B cell (primary cell): Measurements from ENCODE around the gene TRPT1. TPM values are rescaled to one million over a fixed set of nuclear protein-coding genes. Genes with fewer than 3 reads are reported as not detected.

Experiments
- ATAC-seq: fragments of 200-7000 bp; cut with Tn5 transposase; one replicate; pipeline ENCODE4 v1.10.0; 2021; ENCODE audit warnings: low read depth, mild to moderate bottlenecking, moderate number of reproducible peaks, moderate library complexity
- CTCF ChIA-PET: fragments of 350-600 bp; sonication (Branson Sonifier 250); formaldehyde crosslinking; loops from one replicate; lab custom pipeline; 2021; ENCODE audit warnings: antibody characterized with exemption, inconsistent platforms; lab: Charles Lee
- POLR2A ChIA-PET: fragments of 350-600 bp; sonication (Branson Sonifier 250); formaldehyde crosslinking; loops from one replicate; lab custom pipeline; 2021; ENCODE audit warnings: antibody characterized with exemption; lab: Charles Lee
- DNase-seq: peaks from one replicate; pipeline ENCODE4 v3.0.0; 2013
- H2AFZ ChIP-seq: 2 replicates; pipeline ENCODE4 v1.6.1; 2012; ENCODE audit warnings: mild to moderate bottlenecking, low read depth, low read length; ENCODE audit not compliant: insufficient read depth, poor library complexity, severe bottlenecking
- H3K27ac ChIP-seq, 2 donors: 1 replicate in 1 of 2; 2 replicates in 1 of 2; pipeline ENCODE4 v1.5.1; 2012 to 2013; ENCODE audit warnings: low read length in 2 of 2, mild to moderate bottlenecking in 2 of 2, moderate library complexity in 1 of 2
- H3K27me3 ChIP-seq, 4 experiments: fragments of 200-600 bp in 1 of 4; sonication (generic) in 1 of 4; replicated peaks in 1 of 4; 1 replicate in 2 of 4; 2 replicates in 2 of 4; pipeline versions ENCODE4 v1.6.1 to v1.7.0; 2013 to 2016; ENCODE audit warnings: low read length in 3 of 4, mild to moderate bottlenecking in 2 of 4, mixed read lengths in 1 of 4, moderate library complexity in 1 of 4; ENCODE audit not compliant: insufficient read depth in 4 of 4, control insufficient read depth in 3 of 4; ENCODE audit errors: control extremely low read depth in 1 of 4
- H3K36me3 ChIP-seq, 2 experiments: replicated peaks in 1 of 2; 1 replicate in 1 of 2; 2 replicates in 1 of 2; pipeline versions ENCODE4 v1.6.1 to v1.7.1; 2013; ENCODE audit warnings: low read length in 1 of 2; ENCODE audit not compliant: insufficient read depth in 2 of 2, control insufficient read depth in 1 of 2; ENCODE audit errors: control extremely low read depth in 1 of 2, extremely low read depth in 1 of 2
- H3K4me1 ChIP-seq, 2 donors: fragments of 200-600 bp in 1 of 2; sonication (generic) in 1 of 2; 1 replicate in 1 of 2; 2 replicates in 1 of 2; pipeline versions ENCODE4 v1.5.1 to v1.6.1; 2013 to 2017; ENCODE audit warnings: low read length in 2 of 2; ENCODE audit not compliant: control insufficient read depth in 2 of 2, insufficient read depth in 2 of 2
- H3K4me2 ChIP-seq: replicated peaks from 2 replicates; pipeline ENCODE3; 2012; ENCODE audit warnings: mild to moderate bottlenecking, low read depth, low read length; ENCODE audit not compliant: poor library complexity, severe bottlenecking
- H3K4me3 ChIP-seq, 5 experiments: fragments of 200-600 bp in 1 of 5; sonication (generic) in 1 of 5; 1 replicate in 3 of 5; 2 replicates in 2 of 5; pipeline versions ENCODE4 v1.5.1 to v1.7.0; 2011 to 2016; ENCODE audit warnings: low read length in 4 of 5, mild to moderate bottlenecking in 4 of 5, low read depth in 2 of 5, control low read depth in 1 of 5, moderate library complexity in 1 of 5; ENCODE audit not compliant: insufficient read depth in 1 of 5; ENCODE audit errors: control extremely low read depth in 1 of 5, extremely low read depth in 1 of 5
- H3K79me2 ChIP-seq: fragments of 200-600 bp; sonication (generic); one replicate; pipeline ENCODE4 v1.6.0; 2016; ENCODE audit warnings: low read length; ENCODE audit not compliant: control insufficient read depth, insufficient read depth
- H3K9ac ChIP-seq: fragments of 200-600 bp; sonication (generic); 2 replicates; pipeline ENCODE4 v1.6.1; 2017; ENCODE audit warnings: mild to moderate bottlenecking, low read length, moderate library complexity
- H3K9me3 ChIP-seq, 3 donors: one replicate each; pipeline versions ENCODE4 v1.6.1 to v1.7.1; 2013; ENCODE audit warnings: low read length in 2 of 3; ENCODE audit not compliant: control insufficient read depth in 2 of 3, insufficient read depth in 1 of 3; ENCODE audit errors: control extremely low read depth in 1 of 3
- H4K20me1 ChIP-seq: 2 replicates; pipeline ENCODE4 v1.6.0; 2012; ENCODE audit warnings: mild to moderate bottlenecking, low read length; ENCODE audit not compliant: insufficient read depth, control insufficient read depth, poor library complexity, severe bottlenecking
- H3K27ac Mint-ChIP-seq: one replicate; pipeline ENCODE4 v1.8.0; 2021; ENCODE audit warnings: mixed read lengths
- H3K27me3 Mint-ChIP-seq: one replicate; pipeline ENCODE4 v1.8.0; 2021; ENCODE audit warnings: mixed read lengths
- H3K4me1 Mint-ChIP-seq: one replicate; pipeline ENCODE4 v1.8.0; 2021; ENCODE audit warnings: mixed read lengths
- H3K4me3 Mint-ChIP-seq: one replicate; pipeline ENCODE4 v1.8.0; 2021; ENCODE audit warnings: mixed read lengths
- H3K9me3 Mint-ChIP-seq: one replicate; pipeline ENCODE4 v1.8.0; 2022; ENCODE audit warnings: mixed read lengths; ENCODE audit not compliant: insufficient read depth
- CTCF ChIP-seq: fragments of 200-600 bp; IDR thresholded peaks from one replicate; pipeline ENCODE4 v1.8.0; 2022; ENCODE audit warnings: antibody characterized with exemption, mild to moderate bottlenecking
- EZH2 ChIP-seq: IDR thresholded peaks from 2 replicates; pipeline ENCODE4 v1.6.1; 2012; ENCODE audit warnings: borderline replicate concordance, low read depth, mild to moderate bottlenecking, moderate library complexity, low read length; ENCODE audit not compliant: insufficient read depth, poor library complexity, severe bottlenecking
- WGBS: methylation state at CpG from one replicate; pipeline ENCODE4 v1.1.5; 2013; ENCODE audit warnings: missing lambda C conversion rate; ENCODE audit not compliant: insufficient coverage; 5-methylcytosine and 5-hydroxymethylcytosine counted together
- intact Hi-C: fragments of 100-400 bp; cut with micrococcal nuclease; formaldehyde crosslinking; loops from one replicate; pipeline ENCODE4 v1.10.0; 2022
- polyA plus RNA-seq: library from polyadenylated mRNA; depleted of rRNA; stranded (reverse); fragments of >200 nt; gene quantifications from 2 replicates; pipeline ENCODE4 v1.2.3, GENCODE V29; 2012
- total RNA-seq, 2 donors: library from RNA; stranded (reverse); fragments of 120-200 nt in 1 of 2; gene quantifications; 1 replicate in 1 of 2; 2 replicates in 1 of 2; pipeline versions ENCODE4 v1.2.3 to v1.2.4, GENCODE V29; 2013 to 2022

Gene TRPT1
- total and polyA plus RNA-seq, 2 donors (not counting 1 experiment from before 2014, with no cell fraction given): 59.6 to 145 TPM

GRCh38 chr11:64227405-64227956 lies 1.5 kb upstream of the TRPT1 start:
- TF ChIP-seq EZH2 (no peak), CTCF (no peak)

GRCh38 chr11:64226507-64227051 lies 593 bp upstream of the TRPT1 start:
- Histone ChIP-seq H3K9me3 (no peaks in the 10 kb centered on the region), H3K4me1 (peaks cover 30 to 47% of the 10 kb centered on the region in 2 donors), H3K79me2 (peaks cover 23% of the 10 kb centered on the region), H3K27me3 (no peaks in the 10 kb centered on the region), H3K36me3 (peaks cover 0 to 17% of the 10 kb centered on the region in 2 experiments), H3K4me3 (peak overlapping the region; percentile 32 to 97 (median 92)), H3K27ac (peak overlapping the region; percentile 82 to 86), H3K4me2 (peak overlapping the region; percentile 98), H4K20me1 (peaks cover 1% of the 10 kb centered on the region), H2AFZ (peak overlapping the region; percentile 86), H3K9ac (peak overlapping the region; percentile 85)
- intact Hi-C loops: loop anchor here (1.0 kb wide), 7 partner anchors 8 to 43 kb away; partner anchors contain the start of genes PLCB3, PPP1R14B and VEGFB
- Mint-ChIP-seq H3K4me3 (peak overlapping the region; percentile 91), H3K4me1 (peaks cover 47% of the 10 kb centered on the region), H3K27ac (peak overlapping the region; percentile 93), H3K9me3 (no peaks in the 10 kb centered on the region), H3K27me3 (no peaks in the 10 kb centered on the region)
- CTCF ChIA-PET: interaction anchor here (0.7 to 5.2 kb wide), 12 partner anchors 10 to 129 kb away, joined by 3 to 70 read pairs (median 4); partner anchors contain the start of genes FERMT3, FKBP2 and PLCB3
- peak; percentile 77 for DNase-seq
- TF ChIP-seq EZH2: no peak
- TF ChIP-seq CTCF: no peak
- POLR2A ChIA-PET: interaction anchor here (0.5 to 6.3 kb wide), 15 partner anchors 8 to 1107 kb away, joined by 3 to 78 read pairs (median 3); partner anchors contain the start of genes ESRRA, FERMT3, FKBP2 and PPP1R14B
- WGBS: under 1% methylated on average over 26 of the region's 26 CpGs
- peak; percentile 19 for ATAC-seq

More at GRCh38 chr11:64227405-64227956, 1.5 kb upstream of the TRPT1 start:
- no peaks in the 10 kb centered on the region for H3K9me3 ChIP-seq
- H3K9ac ChIP-seq: peak overlapping the region; percentile 85
- H3K4me2 ChIP-seq: peak overlapping the region; percentile 98
- H4K20me1 ChIP-seq: peaks cover 6% of the 10 kb centered on the region
- peak overlapping the region; percentile 82 to 86 for H3K27ac ChIP-seq
- no peaks in the 10 kb centered on the region for H3K9me3 Mint-ChIP-seq
- peaks cover 29% of the 10 kb centered on the region for H3K79me2 ChIP-seq
- H3K4me3 Mint-ChIP-seq: peak overlapping the region; percentile 91
- CTCF ChIA-PET: interaction anchor here (1.5 to 5.2 kb wide), 4 partner anchors 16 to 128 kb away, joined by 4 to 70 read pairs (median 6); partner anchors contain the start of gene FERMT3
- H3K27me3 Mint-ChIP-seq: no peaks in the 10 kb centered on the region
- no peak overlapping the region for H2AFZ ChIP-seq
- no peak for DNase-seq
- intact Hi-C loops: no loop called here
- no peak for ATAC-seq
- WGBS: 88% methylated on average over 1 of the region's 3 CpGs
- peaks cover 34 to 56% of the 10 kb centered on the region in 2 donors for H3K4me1 ChIP-seq
- peak overlapping the region; percentile 93 for H3K27ac Mint-ChIP-seq
- POLR2A ChIA-PET: interaction anchor here (0.5 to 6.3 kb wide), 7 partner anchors 14 to 90 kb away, joined by 3 to 78 read pairs (median 3); partner anchors contain the start of genes ESRRA, FERMT3, FKBP2 and PPP1R14B
- peak overlapping the region; percentile 35 to 97 (median 92) for H3K4me3 ChIP-seq
- peaks cover 0 to 16% of the 10 kb centered on the region in 2 experiments for H3K36me3 ChIP-seq
- no peaks in the 10 kb centered on the region for H3K27me3 ChIP-seq
- peaks cover 56% of the 10 kb centered on the region for H3K4me1 Mint-ChIP-seq
